Right lobe of liver (tissue), 6 donors: ENCODE results near the gene EBPL. TPM values are rescaled to one million over a fixed set of nuclear protein-coding genes. Genes with fewer than 3 reads are reported as not detected.

Experiments
- ATAC-seq, 4 donors: fragments of 200-7000 bp; cut with Tn5 transposase; one replicate each; pipeline ENCODE4 v1.9.1; 2020; ENCODE audit warnings: mild to moderate bottlenecking in 4 of 4, moderate library complexity in 4 of 4
- DNase-seq, 3 donors: peaks; one replicate each; pipeline ENCODE4 v3.0.0-alpha.2; 2020
- H3K27ac ChIP-seq, 3 donors: fragments of 200-600 bp; one replicate each; pipeline ENCODE4 v1.8.0; 2022
- H3K27me3 ChIP-seq, 2 donors: fragments of 200-600 bp; one replicate each; pipeline ENCODE4 v1.8.0; 2022
- H3K36me3 ChIP-seq, 4 donors: fragments of 200-600 bp; sonication (generic) in 1 of 4; one replicate each; pipeline versions ENCODE4 v1.5.1 to v1.8.0; 2017 to 2022; ENCODE audit warnings: control low read depth in 1 of 4
- H3K4me1 ChIP-seq, 4 donors: fragments of 200-600 bp; sonication (generic) in 1 of 4; one replicate each; pipeline versions ENCODE4 v1.5.1 to v1.8.0; 2017 to 2022; ENCODE audit warnings: control low read depth in 1 of 4
- H3K4me3 ChIP-seq, 3 donors: fragments of 200-600 bp; one replicate each; pipeline ENCODE4 v1.8.0; 2022
- H3K9me3 ChIP-seq, 4 donors: fragments of 200-600 bp; sonication (generic) in 1 of 4; one replicate each; pipeline versions ENCODE4 v1.5.1 to v1.8.0; 2017 to 2022; ENCODE audit warnings: control low read depth in 1 of 4
- CTCF ChIP-seq, 4 donors: fragments of 200-600 bp in 3 of 4; fragments of 450-650 bp in 1 of 4; IDR thresholded peaks; one replicate each; pipeline versions ENCODE4 v1.5.1 to v1.8.0; 2016 to 2022; ENCODE audit warnings: antibody characterized with exemption in 4 of 4, mild to moderate bottlenecking in 2 of 4
- POLR2A ChIP-seq: fragments of 450-650 bp; IDR thresholded peaks from one replicate; pipeline ENCODE4 v1.6.1; 2017; ENCODE audit warnings: antibody characterized with exemption, mild to moderate bottlenecking
- WGBS: methylation state at CpG from one replicate; pipeline ENCODE4 v1.1.6; 2018; ENCODE audit warnings: low coverage, low lambda C conversion rate; ENCODE audit not compliant: insufficient coverage; ENCODE audit errors: missing lambda C conversion rate; 5-methylcytosine and 5-hydroxymethylcytosine counted together
- intact Hi-C, 2 donors: fragments of 100-400 bp; cut with DNase I; formaldehyde crosslinking; loops; one replicate each; pipeline versions ENCODE4 v1.11.2 to v1.14.1; 2022
- total RNA-seq, 6 experiments: library from RNA; depleted of rRNA in 2 of 6; stranded (reverse); fragments of >200 nt in 2 of 6; fragmentation: NEBNext Ultra II Directional in 3 of 6; extraction: Animal tissue kit (Norgen Biotek cat#: 25700) in 3 of 6; gene quantifications; one replicate each; pipeline versions ENCODE4 v1.1.0 to v1.2.4, GENCODE V29; 2016 to 2023
- donor health status: DM: no; HTN: yes; CAD: no.
- donor health status: DM: no; HTN: no; CAD: no.
- donor health status: DM: no; HTN: no; CAD: no.
- donor health status: DM: no; HTN: yes; CAD: no.
- donor health status: DM: no; HTN: yes; CAD: no.

The EBPL gene
- total RNA-seq, 6 experiments from 2014 or later, result 45.1 to 95.2 (median 55.4) TPM

GRCh38 chr13:49678191-49678914 lies 12.9 kb downstream of the EBPL start:
- Histone ChIP-seq H3K4me3 (no peak overlapping the region), H3K36me3 (no peaks in the 10 kb centered on the region), H3K4me1 (peaks cover 0 to 9% (median 2%) of the 10 kb centered on the region in 4 donors), H3K27me3 (no peaks in the 10 kb centered on the region), H3K27ac (no peak overlapping the region), H3K9me3 (no peaks in the 10 kb centered on the region)
- TF ChIP-seq POLR2A (no peak), CTCF (IDR thresholded peaks at IDR 0.05) (no peak)
- intact Hi-C loops, result loop anchor here (10.0 kb wide), 2 partner anchors 116 to 166 kb away; partner anchors contain the start of gene KPNA3 (in 1 of the 2)
- WGBS, result 94% methylated on average over 2 of the region's 48 CpGs
- ATAC-seq (no peak), DNase-seq (no peak)

- WGBS, result 68% methylated on average over 6 of the region's 6 CpGs
- Histone ChIP-seq H3K9me3 (no peaks in the 10 kb centered on the region), H3K27ac (no peak overlapping the region), H3K36me3 (no peaks in the 10 kb centered on the region), H3K27me3 (no peaks in the 10 kb centered on the region), H3K4me3 (no peak overlapping the region), H3K4me1 (peaks cover 0 to 9% (median 2%) of the 10 kb centered on the region in 4 donors)
- TF ChIP-seq CTCF (IDR thresholded peaks at IDR 0.05) (no peak), POLR2A (no peak)
- ATAC-seq (peak in 3 of 4 donors; percentile 53 to 76 (median 71)), DNase-seq (no peak)
- intact Hi-C loops, result loop anchor here (10.0 kb wide), 2 partner anchors 118 to 168 kb away; partner anchors contain the start of gene KPNA3 (in 1 of the 2)
These were observed 14.5 kb downstream of the EBPL start for GRCh38 chr13:49676581-49677298.

DNA sequence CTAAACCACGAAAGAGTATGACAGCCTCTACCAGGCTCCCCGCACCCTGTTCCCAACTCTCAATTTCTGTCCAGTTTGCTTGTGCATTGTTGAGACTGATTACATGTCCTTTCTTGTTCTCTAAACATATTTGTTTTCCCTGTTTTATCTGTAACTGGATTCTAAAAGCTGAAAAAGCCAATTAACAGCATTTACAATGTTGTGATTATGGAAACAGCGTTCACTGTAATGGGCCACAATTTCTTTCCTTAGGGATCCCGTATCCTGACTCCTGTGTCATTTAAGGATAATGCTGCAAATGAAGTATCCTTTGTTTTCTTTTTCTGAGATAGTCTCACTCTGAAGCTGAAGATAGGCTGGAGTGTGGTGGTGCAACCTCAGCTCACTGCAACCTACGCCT lies 20.5 kb downstream of the EBPL start:
- Histone ChIP-seq H3K4me1 (peaks cover 0 to 10% (median 2%) of the 10 kb centered on the region in 4 donors), H3K4me3 (no peak overlapping the region), H3K9me3 (no peaks in the 10 kb centered on the region), H3K36me3 (peaks cover 0 to 6% (median 2%) of the 10 kb centered on the region in 4 donors), H3K27ac (peak overlapping the region in 1 of 3 donors; percentile 8), H3K27me3 (no peaks in the 10 kb centered on the region)
- no peak for TF ChIP-seq CTCF (IDR thresholded peaks at IDR 0.05)
- no peak for TF ChIP-seq POLR2A
- DNase-seq, result no peak
- intact Hi-C loops, result loop anchor here (10.0 kb wide), 2 partner anchors 124 to 174 kb away; partner anchors contain the start of gene KPNA3 (in 1 of the 2)
- no peak for ATAC-seq
- WGBS, result 77% methylated on average over 5 of the region's 5 CpGs

DNA sequence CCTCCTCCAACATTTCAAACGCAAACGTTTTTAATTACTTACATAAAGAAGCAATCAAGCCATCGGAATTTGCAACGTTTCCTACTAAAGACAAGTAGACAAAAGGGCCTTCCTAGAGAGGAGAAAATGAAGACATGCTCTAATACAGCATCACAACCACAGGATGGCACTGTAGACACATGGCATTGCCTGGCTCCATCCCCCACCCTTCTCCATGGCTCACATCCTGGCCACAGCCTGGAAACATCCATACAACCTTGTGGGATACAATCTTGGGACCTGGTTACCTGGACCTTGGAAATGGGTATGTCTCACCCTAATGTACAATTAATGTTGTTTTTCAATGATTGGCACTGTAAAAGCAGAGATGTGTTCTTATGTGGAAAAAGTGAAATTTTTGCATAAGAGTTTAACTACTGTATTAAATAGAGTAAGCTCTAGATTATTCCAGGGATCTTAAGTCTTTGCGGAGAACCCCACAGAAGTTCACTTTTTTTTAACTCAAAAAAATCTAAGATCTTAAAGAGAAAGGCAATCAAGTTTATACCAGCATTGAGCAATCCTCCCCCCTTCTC lies 21.5 kb downstream of the EBPL start:
- intact Hi-C loops, result loop anchor here (10.0 kb wide), 2 partner anchors 125 to 175 kb away; partner anchors contain the start of gene KPNA3 (in 1 of the 2)
- ATAC-seq, result peak; percentile 97 to 98 (median 98)
- Histone ChIP-seq H3K4me3 (no peak overlapping the region), H3K36me3 (peaks cover 0 to 6% (median 2%) of the 10 kb centered on the region in 4 donors), H3K9me3 (no peaks in the 10 kb centered on the region), H3K27ac (no peak overlapping the region), H3K4me1 (peaks cover 0 to 10% (median 2%) of the 10 kb centered on the region in 4 donors), H3K27me3 (no peaks in the 10 kb centered on the region)
- DNase-seq, result peak in 2 of 3 donors; percentile 52 to 63
- WGBS, result 23% methylated on average over 5 of the region's 5 CpGs
- TF ChIP-seq POLR2A (no peak), CTCF (IDR thresholded peaks at IDR 0.05) (peak; percentile 60 to 81 (median 76))
